Gastroesophageal sphincter (tissue), 4 donors: ENCODE data around the gene ZKSCAN3. TPM values are rescaled to one million over a fixed set of nuclear protein-coding genes. Genes with fewer than 3 reads are reported as not detected.
"Not testable (repeated sequence)": the region's sequence is repeated elsewhere in the genome, so short reads cannot be mapped to it uniquely, and the experiment has no call there.

Source experiments
- ATAC-seq: fragments of 150-250 bp; one replicate; pipeline ENCODE4 v1.9.1; 2016; ENCODE audit warnings: mild to moderate bottlenecking, moderate library complexity
- H3K27ac ChIP-seq, 4 donors: fragments of 200-600 bp; sonication (generic) in 3 of 4; 1 replicate in 3 of 4; 2 replicates in 1 of 4; pipeline ENCODE4 v1.5.1; 2016 to 2019
- H3K27me3 ChIP-seq: fragments of 200-600 bp; sonication (generic); one replicate; pipeline ENCODE4 v1.5.1; 2019
- H3K36me3 ChIP-seq, 2 donors: fragments of 200-600 bp; sonication (generic); one replicate each; pipeline ENCODE4 v1.5.1; 2019; ENCODE audit warnings: control low read depth in 1 of 2
- H3K4me1 ChIP-seq, 3 donors: fragments of 200-600 bp; sonication (generic); 1 replicate in 2 of 3; 2 replicates in 1 of 3; pipeline ENCODE4 v1.5.1; 2016 to 2019; ENCODE audit warnings: control low read depth in 2 of 3
- H3K4me3 ChIP-seq, 2 donors: fragments of 200-600 bp; sonication (generic); one replicate each; pipeline ENCODE4 v1.5.1; 2019; ENCODE audit warnings: mild to moderate bottlenecking in 1 of 2, moderate library complexity in 1 of 2
- H3K9me3 ChIP-seq, 3 donors: fragments of 200-600 bp; sonication (generic); one replicate each; pipeline ENCODE4 v1.5.1; 2017 to 2019; ENCODE audit warnings: control low read depth in 2 of 3
- CTCF ChIP-seq, 4 experiments: fragments of 200-600 bp in 2 of 4; fragments of 450-650 bp in 2 of 4; sonication (generic) in 1 of 4; IDR thresholded peaks; one replicate each; pipeline ENCODE4 v1.5.1; 2017 to 2019; ENCODE audit warnings: antibody characterized with exemption in 4 of 4, mild to moderate bottlenecking in 2 of 4, moderate library complexity in 2 of 4
- EP300 ChIP-seq: sonication (generic); formaldehyde crosslinking; IDR thresholded peaks from one replicate; pipeline ENCODE4 v1.6.1; 2017; ENCODE audit warnings: antibody characterized with exemption, mild to moderate bottlenecking
- POLR2A ChIP-seq, 2 donors: fragments of 450-650 bp; IDR thresholded peaks; one replicate each; pipeline ENCODE4 v1.6.1; 2017; ENCODE audit warnings: antibody characterized with exemption in 2 of 2, mild to moderate bottlenecking in 2 of 2, moderate library complexity in 1 of 2
- POLR2AphosphoS5 ChIP-seq: sonication (generic); formaldehyde crosslinking; IDR thresholded peaks from one replicate; pipeline ENCODE4 v1.6.1; 2017; ENCODE audit warnings: antibody characterized with exemption
- WGBS, 2 donors: methylation state at CpG; one replicate each; pipeline ENCODE4 v1.1.5; 2018; ENCODE audit warnings: low coverage in 1 of 2; 5-methylcytosine and 5-hydroxymethylcytosine counted together
- total RNA-seq, 4 donors: library from RNA; depleted of rRNA; stranded (reverse); fragments of >200 nt; gene quantifications; one replicate each; pipeline ENCODE4 v1.1.0, GENCODE V29; 2016

ZKSCAN3 gene
- total RNA-seq, 4 donors from 2014 or later, result 4.4 to 9.8 (median 6.9) TPM

- Histone ChIP-seq H3K9me3 (no peaks in the 10 kb centered on the region), H3K4me3 (no peak overlapping the region), H3K27me3 (no peaks in the 10 kb centered on the region), H3K36me3 (peaks cover 0 to 69% of the 10 kb centered on the region in 2 donors), H3K27ac (no peak overlapping the region), H3K4me1 (peaks cover 0 to 13% (median 6%) of the 10 kb centered on the region in 3 donors)
- TF ChIP-seq POLR2A (IDR thresholded peaks at IDR 0.05), result no peak
- no peak for TF ChIP-seq POLR2AphosphoS5
- no peak for TF ChIP-seq CTCF (IDR thresholded peaks at IDR 0.05)
- no peak for TF ChIP-seq EP300
- ATAC-seq, result no peak
- 82 to 83% methylated on average over 2 of the region's 2 CpGs for WGBS, 2 donors
These were observed 11.2 kb downstream of the ZKSCAN3 start for GRCh38 chr6:28360961-28361360.

DNA sequence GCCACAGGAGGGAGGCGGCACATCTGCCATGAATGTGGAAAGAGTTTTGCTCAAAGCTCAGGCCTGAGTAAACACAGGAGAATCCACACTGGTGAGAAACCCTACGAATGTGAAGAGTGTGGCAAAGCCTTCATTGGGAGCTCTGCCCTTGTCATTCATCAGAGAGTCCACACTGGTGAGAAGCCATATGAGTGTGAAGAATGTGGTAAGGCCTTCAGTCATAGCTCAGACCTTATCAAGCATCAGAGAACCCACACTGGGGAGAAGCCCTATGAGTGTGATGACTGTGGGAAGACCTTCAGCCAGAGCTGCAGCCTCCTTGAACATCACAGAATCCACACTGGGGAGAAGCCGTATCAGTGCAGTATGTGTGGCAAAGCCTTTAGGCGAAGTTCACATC, 15.8 kb downstream of the ZKSCAN3 start:
- not testable (repeated sequence) for H3K4me1 ChIP-seq, H3K9me3 ChIP-seq, H3K4me3 ChIP-seq, H3K27ac ChIP-seq, H3K27me3 ChIP-seq, ATAC-seq
- peaks cover 3 to 79% of the 10 kb centered on the region in 2 donors for H3K36me3 ChIP-seq
- WGBS, 2 donors, result 86 to 100% methylated on average over 1 to 4 of the region's 4 CpGs

GRCh38 chr6:28368522-28368921, 18.8 kb downstream of the ZKSCAN3 start:
- no peaks in the 10 kb centered on the region for H3K4me1 ChIP-seq
- H3K27ac ChIP-seq, result no peak overlapping the region
- H3K9me3 ChIP-seq, result no peaks in the 10 kb centered on the region
- TF ChIP-seq CTCF (IDR thresholded peaks at IDR 0.05), result no peak
- TF ChIP-seq POLR2AphosphoS5, result no peak
- no peak for TF ChIP-seq EP300
- no peak for TF ChIP-seq POLR2A (IDR thresholded peaks at IDR 0.05)
- H3K27me3 ChIP-seq, result no peaks in the 10 kb centered on the region
- ATAC-seq, result no peak
- 75 to 76% methylated on average over 4 of the region's 4 CpGs for WGBS, 2 donors
- H3K36me3 ChIP-seq, result peaks cover 3 to 51% of the 10 kb centered on the region in 2 donors
- H3K4me3 ChIP-seq, result no peak overlapping the region

DNA sequence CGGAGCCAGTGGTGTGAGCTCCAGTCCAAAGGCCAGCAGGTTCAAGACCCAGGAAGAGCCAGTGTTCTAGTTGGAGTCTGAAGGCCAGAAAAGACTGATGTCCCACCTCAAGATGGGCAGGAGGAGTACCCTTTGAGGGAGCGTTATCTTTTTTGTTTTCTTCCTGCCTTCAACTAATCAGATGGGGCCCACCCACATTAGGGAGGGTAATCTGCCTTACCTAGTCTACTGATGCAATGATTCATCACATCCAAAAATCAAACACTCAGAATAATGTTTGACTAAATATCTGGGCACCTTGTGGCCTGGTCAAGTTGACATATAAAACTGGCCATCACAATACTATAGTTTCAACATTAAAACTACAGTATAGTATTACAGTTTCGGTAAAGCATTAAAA, 19.7 kb downstream of the ZKSCAN3 start:
- Histone ChIP-seq H3K4me3 (no peak overlapping the region), H3K4me1 (no peaks in the 10 kb centered on the region), H3K9me3 (no peaks in the 10 kb centered on the region), H3K27me3 (no peaks in the 10 kb centered on the region), H3K27ac (no peak overlapping the region), H3K36me3 (peaks cover 3 to 42% of the 10 kb centered on the region in 2 donors)
- WGBS, 2 donors, result 94 to 95% methylated on average over 3 of the region's 3 CpGs
- ATAC-seq, result no peak
- no peak for TF ChIP-seq EP300
- no peak for TF ChIP-seq POLR2AphosphoS5
- no peak for TF ChIP-seq CTCF (IDR thresholded peaks at IDR 0.05)
- no peak for TF ChIP-seq POLR2A (IDR thresholded peaks at IDR 0.05)

DNA sequence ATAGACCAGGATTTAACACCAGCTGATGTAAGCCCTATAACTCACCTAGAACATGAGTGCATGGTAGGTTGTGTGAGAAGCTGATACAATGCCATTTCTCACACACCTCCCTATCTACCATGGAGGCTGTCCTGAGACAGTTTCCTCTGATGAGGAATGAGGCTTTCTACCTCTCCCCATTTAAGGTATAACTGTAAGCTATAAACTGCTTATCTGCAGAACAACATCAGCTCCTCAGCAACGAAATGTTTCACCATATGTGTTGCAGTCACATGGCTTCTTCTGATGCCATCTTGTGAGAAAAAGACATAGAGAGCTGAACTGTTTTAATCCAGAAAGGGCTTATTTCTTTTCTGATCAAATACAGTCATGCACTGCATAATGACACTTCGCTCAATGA, 20.7 kb downstream of the ZKSCAN3 start:
- Histone ChIP-seq H3K4me3 (no peak overlapping the region), H3K27me3 (no peaks in the 10 kb centered on the region), H3K27ac (no peak overlapping the region), H3K4me1 (no peaks in the 10 kb centered on the region), H3K9me3 (no peaks in the 10 kb centered on the region), H3K36me3 (peaks cover 3 to 32% of the 10 kb centered on the region in 2 donors)
- ATAC-seq, result no peak
- 75 to 100% methylated on average over 1 to 2 of the region's 2 CpGs for WGBS, 2 donors
- no peak for TF ChIP-seq CTCF (IDR thresholded peaks at IDR 0.05)
- no peak for TF ChIP-seq POLR2A (IDR thresholded peaks at IDR 0.05)
- no peak for TF ChIP-seq EP300
- no peak for TF ChIP-seq POLR2AphosphoS5
